Neuronal stem cell (in vitro differentiated cells): Measurements from ENCODE around the gene SEC63.
"Not testable (repeated sequence)": the region's sequence is repeated elsewhere in the genome, so short reads cannot be mapped to it uniquely, and the experiment has no call there.

Source experiments
- DNase-seq: peaks from one replicate; pipeline ENCODE4 v3.0.0-alpha.2; 2013; ENCODE audit warnings: low spot score
- H2AFZ ChIP-seq: one replicate; pipeline ENCODE4 v1.6.1; 2013; ENCODE audit warnings: mild to moderate bottlenecking, low read length, inconsistent platforms
- H2AK5ac ChIP-seq: 2 replicates; pipeline ENCODE4 v1.6.1; 2013; ENCODE audit warnings: low read depth, mild to moderate bottlenecking, inconsistent platforms, low read length, moderate library complexity, mixed read lengths
- H2BK120ac ChIP-seq: 2 replicates; pipeline ENCODE4 v1.6.1; 2013; ENCODE audit warnings: low read depth, mild to moderate bottlenecking, inconsistent platforms, low read length, moderate library complexity, mixed read lengths
- H2BK12ac ChIP-seq: one replicate; pipeline ENCODE4 v1.6.1; 2013; ENCODE audit warnings: low read length, inconsistent platforms
- H2BK15ac ChIP-seq: 2 replicates; pipeline ENCODE4 v1.6.1; 2013; ENCODE audit warnings: mild to moderate bottlenecking, low read length, inconsistent platforms, mixed read lengths
- H2BK5ac ChIP-seq: one replicate; pipeline ENCODE4 v1.6.1; 2013; ENCODE audit warnings: inconsistent platforms, mild to moderate bottlenecking, low read length, moderate library complexity
- H3K14ac ChIP-seq: one replicate; pipeline ENCODE4 v1.6.1; 2013; ENCODE audit warnings: low read length, inconsistent platforms
- H3K18ac ChIP-seq: 2 replicates; pipeline ENCODE4 v1.6.1; 2013; ENCODE audit warnings: low read length, inconsistent platforms
- H3K23ac ChIP-seq: 2 replicates; pipeline ENCODE4 v1.6.1; 2013; ENCODE audit warnings: low read depth, mild to moderate bottlenecking, mixed read lengths, low read length, inconsistent platforms; ENCODE audit not compliant: poor library complexity
- H3K27ac ChIP-seq: replicated peaks from 3 replicates; pipeline ENCODE4 v1.5.1; 2013; ENCODE audit warnings: low read length, inconsistent platforms
- H3K27me3 ChIP-seq, 3 experiments: 2 replicates each; pipeline ENCODE4 v1.6.1; 2013; ENCODE audit warnings: low read length in 3 of 3, mild to moderate bottlenecking in 2 of 3, inconsistent platforms in 1 of 3, low read depth in 1 of 3, mixed read lengths in 1 of 3, moderate library complexity in 1 of 3; ENCODE audit not compliant: control insufficient read depth in 3 of 3, insufficient read depth in 3 of 3
- H3K36me3 ChIP-seq, 2 donors: replicated peaks in 1 of 2; 2 replicates each; pipeline ENCODE4 v1.6.1; 2013; ENCODE audit warnings: low read length in 2 of 2; ENCODE audit not compliant: control insufficient read depth in 2 of 2, insufficient read depth in 2 of 2
- H3K4ac ChIP-seq: 2 replicates; pipeline ENCODE4 v1.6.1; 2013; ENCODE audit warnings: inconsistent platforms, mild to moderate bottlenecking, low read length, moderate library complexity
- H3K4me1 ChIP-seq, 2 donors: 1 replicate in 1 of 2; 2 replicates in 1 of 2; pipeline ENCODE4 v1.6.1; 2013; ENCODE audit warnings: low read length in 2 of 2, low read depth in 1 of 2; ENCODE audit not compliant: control insufficient read depth in 2 of 2, insufficient read depth in 1 of 2
- H3K4me2 ChIP-seq: one replicate; pipeline ENCODE4 v1.6.1; 2013; ENCODE audit warnings: mild to moderate bottlenecking, low read length, inconsistent platforms; ENCODE audit not compliant: insufficient read depth, poor library complexity, severe bottlenecking
- H3K4me3 ChIP-seq, 2 donors: 2 replicates each; pipeline ENCODE4 v1.5.1; 2013; ENCODE audit warnings: low read length in 2 of 2, mild to moderate bottlenecking in 2 of 2, inconsistent platforms in 1 of 2, moderate library complexity in 1 of 2
- H3K79me1 ChIP-seq: one replicate; pipeline ENCODE4 v1.6.1; 2013; ENCODE audit warnings: low read depth, mild to moderate bottlenecking, inconsistent platforms, low read length, moderate library complexity
- H3K9ac ChIP-seq: one replicate; pipeline ENCODE4 v1.6.1; 2013; ENCODE audit warnings: mild to moderate bottlenecking, low read depth, low read length, inconsistent platforms; ENCODE audit not compliant: poor library complexity
- H3K9me3 ChIP-seq, 2 donors: replicated peaks in 1 of 2; 2 replicates each; pipeline versions ENCODE3 to v1.6.1; 2013; ENCODE audit warnings: low read length in 2 of 2, mild to moderate bottlenecking in 2 of 2, inconsistent platforms in 1 of 2, low read depth in 1 of 2, mixed read lengths in 1 of 2, moderate library complexity in 1 of 2; ENCODE audit not compliant: control insufficient read depth in 2 of 2, insufficient read depth in 1 of 2
- H4K8ac ChIP-seq: one replicate; pipeline ENCODE4 v1.6.1; 2013; ENCODE audit warnings: low read depth, mild to moderate bottlenecking, inconsistent platforms, low read length, moderate library complexity
- H4K91ac ChIP-seq: one replicate; pipeline ENCODE4 v1.6.1; 2013; ENCODE audit warnings: low read length, low read depth, mild to moderate bottlenecking, inconsistent platforms; ENCODE audit not compliant: poor library complexity
- WGBS, 2 donors: extraction: QIAGEN DNeasy Blood & Tissue Kit; methylation state at CpG; one replicate each; pipeline ENCODE4 v1.1.7; 2013; ENCODE audit warnings: missing lambda C conversion rate in 2 of 2, mixed read lengths in 1 of 2; ENCODE audit not compliant: insufficient read length in 2 of 2, insufficient replicate concordance in 1 of 2; ENCODE audit errors: extremely low coverage in 2 of 2; 5-methylcytosine and 5-hydroxymethylcytosine counted together

The SEC63 gene

GRCh38 chr6:107953858-107954414, 4.1 kb downstream of the SEC63 start:
- H3K4ac ChIP-seq, H4K8ac ChIP-seq, H2AFZ ChIP-seq, H2BK15ac ChIP-seq, H3K14ac ChIP-seq, H4K91ac ChIP-seq, H2BK5ac ChIP-seq, H3K18ac ChIP-seq, H3K27me3 ChIP-seq, H3K27ac ChIP-seq, H2BK12ac ChIP-seq, DNase-seq, H3K23ac ChIP-seq, H3K4me3 ChIP-seq, H2AK5ac ChIP-seq, H3K79me1 ChIP-seq, H3K9ac ChIP-seq, H2BK120ac ChIP-seq, H3K4me2 ChIP-seq, H3K4me1 ChIP-seq: not testable (repeated sequence)
- H3K36me3 ChIP-seq, result peaks cover 2 to 33% of the 10 kb centered on the region in 2 donors
- H3K9me3 ChIP-seq, result peaks cover 0 to 30% of the 10 kb centered on the region in 2 donors
- WGBS, 2 donors, result no CpG with 5 or more reads among the region's 19 CpGs

- Histone ChIP-seq H3K14ac (no peak overlapping the region), H4K91ac (no peak overlapping the region), H2BK15ac (no peak overlapping the region), H2BK12ac (no peak overlapping the region), H3K27me3 (no peaks in the 10 kb centered on the region), H2AK5ac (no peak overlapping the region), H3K27ac (no peak overlapping the region), H3K18ac (no peak overlapping the region), H3K4ac (no peak overlapping the region), H3K79me1 (peaks cover 5% of the 10 kb centered on the region), H3K23ac (no peak overlapping the region), H3K4me1 (no peaks in the 10 kb centered on the region), H3K36me3 (peaks cover 0 to 44% of the 10 kb centered on the region in 2 donors), H3K9me3 (no peaks in the 10 kb centered on the region), H2BK120ac (no peak overlapping the region), H2AFZ (no peak overlapping the region), H3K9ac (no peak overlapping the region), H2BK5ac (no peak overlapping the region), H3K4me3 (no peak overlapping the region), H3K4me2 (no peak overlapping the region), H4K8ac (no peak overlapping the region)
- no peak for DNase-seq
- WGBS, 2 donors, result no CpG with 5 or more reads among the region's 6 CpGs
Observed at GRCh38 chr6:107943626-107944439, 14.2 kb downstream of the SEC63 start.

- H3K23ac ChIP-seq, result no peak overlapping the region
- peaks cover 0 to 9% of the 10 kb centered on the region in 2 donors for H3K9me3 ChIP-seq
- H3K79me1 ChIP-seq, result peaks cover 2% of the 10 kb centered on the region
- H3K4me2 ChIP-seq, result no peak overlapping the region
- no peaks in the 10 kb centered on the region for H3K27me3 ChIP-seq
- H2AK5ac ChIP-seq, result no peak overlapping the region
- DNase-seq, result no peak
- no peak overlapping the region for H4K8ac ChIP-seq
- H3K9ac ChIP-seq, result no peak overlapping the region
- H2BK5ac ChIP-seq, result no peak overlapping the region
- no CpG with 5 or more reads among the region's 4 CpGs for WGBS, 2 donors
- H2BK15ac ChIP-seq, result no peak overlapping the region
- no peak overlapping the region for H3K14ac ChIP-seq
- no peaks in the 10 kb centered on the region for H3K4me1 ChIP-seq
- no peak overlapping the region for H4K91ac ChIP-seq
- peaks cover 0 to 49% of the 10 kb centered on the region in 2 donors for H3K36me3 ChIP-seq
- no peak overlapping the region for H3K27ac ChIP-seq
- H3K4me3 ChIP-seq, result no peak overlapping the region
- H3K4ac ChIP-seq, result no peak overlapping the region
- no peak overlapping the region for H2AFZ ChIP-seq
- H2BK12ac ChIP-seq, result no peak overlapping the region
- H2BK120ac ChIP-seq, result no peak overlapping the region
- no peak overlapping the region for H3K18ac ChIP-seq
Observed at GRCh38 chr6:107942142-107942541, 15.9 kb downstream of the SEC63 start.

GRCh38 chr6:107941627-107942026, 16.4 kb downstream of the SEC63 start:
- Histone ChIP-seq H3K4me3 (no peak overlapping the region), H3K27ac (no peak overlapping the region), H3K4me2 (no peak overlapping the region), H3K9me3 (peaks cover 2 to 12% of the 10 kb centered on the region in 2 donors), H3K18ac (no peak overlapping the region), H2BK15ac (no peak overlapping the region), H3K36me3 (peaks cover 1 to 50% of the 10 kb centered on the region in 2 donors), H4K91ac (no peak overlapping the region), H3K4me1 (no peaks in the 10 kb centered on the region), H2BK5ac (no peak overlapping the region), H2BK12ac (no peak overlapping the region), H2AFZ (no peak overlapping the region), H3K9ac (no peak overlapping the region), H4K8ac (no peak overlapping the region), H3K14ac (no peak overlapping the region), H2BK120ac (no peak overlapping the region), H2AK5ac (no peak overlapping the region), H3K23ac (no peak overlapping the region), H3K4ac (no peak overlapping the region), H3K27me3 (no peaks in the 10 kb centered on the region), H3K79me1 (peaks cover 3% of the 10 kb centered on the region)
- no peak for DNase-seq
- no CpG with 5 or more reads among the region's 6 CpGs for WGBS, 2 donors
